GM21825 (cell line): ENCODE results near the gene GHRH.

Experiments used
- ATAC-seq: cut with Tn5 transposase; IDR thresholded peaks from one replicate; pipeline ENCODE4 v1.9.1; 2021; ENCODE audit warnings: mild to moderate bottlenecking, moderate library complexity; ENCODE audit not compliant: unreplicated experiment

The GHRH gene

DNA sequence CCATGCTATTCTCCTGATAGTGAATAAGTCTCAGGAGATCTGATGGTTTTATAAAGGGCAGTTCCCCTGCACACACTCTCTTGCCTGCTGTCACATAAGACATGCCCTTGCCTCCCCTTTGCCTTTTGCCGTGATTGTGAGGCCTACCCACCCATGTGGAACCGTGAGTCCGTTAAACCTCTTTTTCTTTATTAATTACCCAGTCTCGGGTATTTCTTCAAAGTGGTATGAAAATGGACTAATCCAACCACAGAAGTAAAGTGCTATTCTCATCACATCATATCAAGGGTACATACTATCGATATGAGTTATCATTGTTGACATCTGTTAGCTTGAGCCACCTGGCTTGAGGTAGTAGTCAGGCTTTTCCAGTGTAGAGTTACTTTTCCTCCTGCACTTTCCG is 30.1 kb upstream of the GHRH start:
- ATAC-seq = no peak

GRCh38 chr20:37290158-37290810 is 28.7 kb upstream of the GHRH start:
- ATAC-seq = no peak

DNA sequence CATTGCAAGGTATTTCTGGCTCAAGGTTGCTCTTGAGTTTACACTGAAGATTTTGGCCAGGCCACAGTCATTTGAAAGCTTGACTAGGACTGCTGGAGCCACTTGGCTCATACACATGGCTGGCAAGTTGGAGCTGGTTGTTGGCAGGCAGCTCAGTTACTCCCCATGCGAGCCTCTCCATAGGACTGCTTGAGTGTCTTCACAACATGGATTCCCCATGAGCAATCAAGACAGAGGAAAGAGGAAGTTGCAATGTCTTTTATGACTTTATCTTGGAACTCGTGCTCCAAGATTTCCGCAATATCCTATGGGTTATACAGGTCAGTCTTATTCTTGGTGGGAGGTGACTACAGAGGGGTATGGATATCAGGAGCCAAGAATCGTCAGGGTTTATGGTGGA is 26.5 kb upstream of the GHRH start:
- no peak for ATAC-seq

DNA sequence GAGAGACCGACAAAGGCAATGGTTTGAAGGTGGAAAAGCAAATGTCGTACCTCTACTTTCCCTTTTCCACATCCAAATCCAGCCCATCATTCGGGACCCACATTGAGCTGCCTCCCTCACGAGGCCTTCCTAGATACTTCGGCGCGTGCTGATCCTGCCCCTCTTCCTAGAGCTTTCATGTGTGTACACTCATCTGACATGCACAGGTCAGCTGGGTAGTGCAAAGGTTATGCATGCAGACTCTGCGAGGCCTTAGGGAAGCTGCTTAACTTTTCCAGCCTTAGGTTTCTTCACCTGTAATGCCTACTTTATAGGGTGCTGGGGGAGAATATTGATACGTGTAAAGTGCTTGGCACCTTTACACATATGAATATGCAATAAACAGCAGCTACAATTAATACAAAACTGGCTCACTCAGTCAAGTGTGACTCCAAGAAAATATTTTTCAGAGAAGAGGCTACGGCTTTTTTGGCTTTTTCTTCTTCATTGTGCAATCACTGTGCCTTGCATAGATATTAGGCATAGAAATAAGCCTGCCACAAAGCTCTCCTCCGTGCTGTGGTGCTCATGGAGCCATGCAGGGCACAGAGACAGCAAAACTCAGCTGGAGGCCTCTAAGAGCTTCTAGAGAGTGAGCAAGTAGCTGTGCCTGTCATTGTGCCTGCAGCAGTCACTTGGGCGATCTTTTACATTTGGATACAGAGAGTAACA is 24.2 kb upstream of the GHRH start:
- ATAC-seq = no peak

DNA sequence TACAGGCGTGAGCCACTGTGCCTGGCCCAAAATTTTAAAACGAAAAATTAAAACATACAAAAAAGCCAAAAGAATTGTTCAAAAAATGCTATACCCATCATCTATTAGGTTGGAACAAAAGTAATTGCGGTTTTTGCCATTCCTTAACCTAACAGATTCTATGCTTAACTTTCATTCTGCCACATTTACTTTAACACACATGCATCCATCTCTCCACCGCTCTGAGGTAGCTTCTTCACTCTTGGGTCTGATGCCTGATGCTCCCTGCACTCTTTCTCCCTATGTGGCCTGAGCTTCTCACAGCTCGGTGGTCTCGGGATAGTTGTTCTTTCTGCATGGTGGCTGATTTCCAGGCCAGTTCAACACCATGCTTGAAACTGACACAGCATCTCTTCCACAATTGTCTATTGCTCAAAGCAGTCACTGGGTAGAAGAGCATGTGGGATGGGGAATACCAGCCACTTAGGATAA is 23.1 kb upstream of the GHRH start:
- ATAC-seq = no peak

GRCh38 chr20:37283530-37284195 is 22.0 kb upstream of the GHRH start:
- no peak for ATAC-seq

DNA sequence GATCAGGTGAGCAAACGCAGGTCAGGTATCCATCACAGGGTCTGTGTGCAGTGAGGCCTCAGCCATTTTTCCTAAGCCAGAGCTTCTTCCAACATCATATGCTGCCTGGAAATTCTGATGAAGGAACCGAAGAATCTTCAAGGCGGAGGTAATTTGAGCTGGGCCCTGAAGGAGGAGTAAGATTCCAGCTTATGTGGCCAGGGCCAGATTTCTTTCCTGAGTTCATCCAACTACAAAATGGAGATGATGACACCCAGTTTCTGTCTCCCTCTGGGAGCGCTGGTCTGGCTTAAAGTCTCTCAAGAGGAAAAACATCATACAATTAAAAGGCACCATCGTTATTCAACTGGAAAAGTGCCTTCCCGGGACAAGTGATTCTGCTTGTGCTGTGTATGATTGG is 20.9 kb upstream of the GHRH start:
- no peak for ATAC-seq

DNA sequence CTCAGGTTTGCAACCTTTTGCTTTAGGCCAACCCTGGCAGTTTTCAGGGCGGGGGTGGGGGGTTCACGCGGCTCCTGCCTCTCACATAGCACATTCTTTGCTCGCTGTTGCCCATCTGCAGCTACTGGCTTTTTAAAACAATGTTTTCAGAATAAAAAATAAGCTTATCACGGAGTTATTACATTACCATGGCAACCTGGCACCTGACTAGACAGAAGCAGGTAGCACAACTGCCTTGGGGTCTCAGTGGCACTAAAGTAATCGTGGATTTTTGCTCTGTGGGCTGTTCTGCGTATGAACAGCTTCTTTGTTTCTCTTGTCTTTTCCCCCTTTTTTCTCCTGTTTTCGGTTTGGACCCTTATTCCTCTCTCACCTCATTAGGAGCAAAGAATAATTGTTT is 18.8 kb upstream of the GHRH start:
- no peak for ATAC-seq

DNA sequence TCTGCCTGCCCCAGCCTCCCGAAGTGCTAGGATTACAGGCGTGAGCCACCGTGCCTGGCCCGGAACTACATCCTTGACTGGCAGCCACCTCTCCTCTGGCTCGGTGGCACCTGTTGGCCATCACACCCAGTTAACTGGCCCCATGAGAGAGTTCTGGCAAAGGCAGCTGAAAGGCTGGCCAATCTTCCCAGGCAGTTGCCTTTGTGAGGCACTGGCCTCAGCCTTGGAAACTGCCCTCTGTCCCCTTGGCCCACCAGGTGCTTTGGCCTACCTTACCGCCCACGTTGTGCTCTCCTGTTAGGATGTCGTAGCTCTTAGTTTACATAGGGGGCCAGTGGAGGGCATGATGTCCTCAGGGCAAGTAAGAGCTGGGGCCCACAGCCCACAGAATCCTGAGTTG is 18.2 kb upstream of the GHRH start:
- ATAC-seq = no peak

DNA sequence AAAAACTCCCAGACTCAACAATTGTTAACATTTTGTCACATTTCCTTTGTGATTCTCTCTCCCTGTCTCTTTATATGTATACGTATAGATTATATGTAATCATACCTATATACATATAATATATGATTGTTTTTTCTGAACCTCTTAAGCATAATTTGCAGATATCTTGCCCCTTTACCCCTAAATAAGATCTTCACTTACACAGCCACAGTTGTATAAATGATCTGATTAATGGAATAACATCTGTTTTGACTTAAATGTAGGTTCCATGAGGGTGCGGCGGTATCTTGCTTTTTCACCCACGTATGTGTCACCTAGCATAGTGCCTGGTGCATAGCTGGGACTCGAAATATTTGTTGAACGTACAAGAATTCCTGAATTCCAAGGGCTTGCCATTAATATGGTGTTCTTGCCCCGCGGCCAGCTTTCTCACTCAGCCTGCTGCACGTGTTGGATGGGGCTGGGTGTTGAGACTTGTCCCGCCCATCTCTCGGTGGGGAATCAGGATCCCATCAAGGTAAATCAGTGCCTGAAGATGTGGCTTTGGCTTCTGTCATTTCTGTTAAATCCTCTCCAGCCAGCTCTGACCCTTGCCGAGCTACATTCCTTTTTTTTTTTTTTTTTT is 17.5 kb upstream of the GHRH start:
- ATAC-seq = no peak

DNA sequence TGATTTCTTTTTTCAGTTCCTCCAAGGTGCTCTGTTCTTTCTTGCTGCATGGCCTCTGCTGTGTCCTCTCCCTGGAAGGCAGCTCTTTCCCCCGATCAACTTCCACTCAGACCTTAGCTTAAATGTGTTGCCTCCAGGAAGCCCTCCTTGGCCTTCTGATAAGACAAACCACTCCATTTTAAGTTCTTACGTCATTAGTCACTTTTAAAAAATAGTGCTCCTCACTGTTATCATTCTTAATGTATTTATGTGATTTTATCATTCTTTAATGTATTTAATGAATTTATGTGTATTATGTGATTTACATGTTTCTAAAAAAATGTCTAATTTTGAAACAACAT is 15.6 kb upstream of the GHRH start:
- ATAC-seq = no peak

- peak; percentile 63 for ATAC-seq
These were observed 15.1 kb upstream of the GHRH start for GRCh38 chr20:37276494-37277252.

DNA sequence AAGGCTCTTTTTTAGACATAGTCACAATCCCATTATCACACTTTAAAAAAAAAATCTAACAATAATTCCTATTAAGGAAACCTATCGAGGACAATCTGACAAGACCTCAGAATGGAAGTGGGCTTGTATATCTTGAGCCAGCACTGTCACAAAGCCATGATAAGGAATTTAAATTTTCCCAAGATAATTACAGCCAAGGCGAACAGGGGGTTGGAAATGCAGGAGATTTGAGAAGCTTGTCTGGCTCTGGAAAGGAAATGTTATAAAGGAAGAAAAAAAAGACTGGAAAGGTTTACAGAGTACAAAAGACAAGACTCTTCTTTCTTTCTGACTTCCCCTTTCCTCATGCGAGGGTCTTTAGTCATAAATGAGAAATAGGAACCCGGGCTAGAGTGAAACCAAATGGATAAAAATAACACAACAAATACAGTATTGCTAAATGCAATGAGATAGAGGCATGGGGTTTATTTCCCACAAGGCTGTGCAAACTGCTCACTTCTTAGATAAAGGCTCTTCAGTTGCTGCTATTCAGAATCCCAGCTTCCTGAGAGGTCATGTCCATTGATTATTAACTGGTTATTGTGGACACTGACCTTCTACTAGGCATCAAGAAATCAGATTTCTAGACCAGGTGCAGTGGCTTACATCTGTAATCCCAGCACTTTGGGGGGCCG is 13.4 kb upstream of the GHRH start:
- ATAC-seq = no peak

GRCh38 chr20:37273988-37274387 is 12.4 kb upstream of the GHRH start:
- no peak for ATAC-seq

DNA sequence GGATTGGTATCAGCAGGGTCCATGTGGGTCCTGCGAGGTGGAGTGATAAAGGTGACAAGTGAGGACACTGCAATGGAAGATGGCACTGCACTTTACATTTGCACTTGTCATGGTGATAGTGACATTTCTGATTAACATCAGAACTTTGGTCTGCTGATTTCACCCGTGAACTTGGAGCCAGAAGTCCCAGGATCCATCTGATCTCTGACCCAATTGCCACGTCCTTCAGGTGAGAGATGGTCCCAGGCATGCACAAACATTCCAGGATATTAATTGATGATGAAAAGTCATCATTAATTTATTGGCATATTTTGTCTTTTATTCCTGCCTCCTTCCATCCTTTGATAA is 9.8 kb upstream of the GHRH start:
- ATAC-seq = no peak

DNA sequence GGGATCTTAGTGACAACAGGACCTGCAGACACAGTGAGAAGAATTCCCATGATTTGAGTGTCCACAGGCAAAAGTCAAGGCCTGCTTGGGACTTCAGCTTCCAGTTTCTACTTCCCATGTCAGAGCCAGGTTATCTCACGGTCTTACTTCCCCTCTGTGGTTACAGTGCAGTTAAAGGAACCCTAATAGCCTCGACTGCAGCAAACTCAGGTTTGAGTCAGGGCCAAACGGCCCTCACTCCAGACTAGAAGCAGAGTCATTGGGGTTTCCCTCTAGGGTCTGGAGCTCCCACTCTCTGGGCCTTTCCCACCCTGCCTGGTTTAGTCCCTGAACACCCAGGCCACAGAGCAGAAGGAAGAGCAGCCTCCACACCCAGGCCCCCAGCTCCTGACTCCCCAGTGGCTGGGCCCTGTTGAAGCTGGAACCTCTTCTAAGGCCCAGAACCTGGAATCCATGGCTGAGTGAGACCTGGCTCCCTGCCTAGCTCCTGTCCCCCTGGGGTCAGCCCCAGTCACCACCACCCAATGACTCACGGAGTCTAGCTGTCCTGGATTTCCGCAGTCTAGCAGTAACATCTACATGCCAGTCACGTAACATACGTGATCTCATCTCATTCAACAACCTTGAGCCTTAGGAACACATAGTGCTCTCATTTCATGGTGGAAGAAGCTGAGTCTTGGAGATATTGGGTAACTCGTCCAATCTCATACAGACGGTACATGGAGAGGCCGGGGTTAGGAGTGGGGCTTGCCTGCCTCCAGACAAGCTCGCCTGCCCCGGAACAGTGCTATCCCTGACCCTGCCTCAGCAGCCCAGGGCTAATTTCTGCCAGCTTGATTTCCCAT is 9.2 kb upstream of the GHRH start:
- ATAC-seq = peak; percentile 59

DNA sequence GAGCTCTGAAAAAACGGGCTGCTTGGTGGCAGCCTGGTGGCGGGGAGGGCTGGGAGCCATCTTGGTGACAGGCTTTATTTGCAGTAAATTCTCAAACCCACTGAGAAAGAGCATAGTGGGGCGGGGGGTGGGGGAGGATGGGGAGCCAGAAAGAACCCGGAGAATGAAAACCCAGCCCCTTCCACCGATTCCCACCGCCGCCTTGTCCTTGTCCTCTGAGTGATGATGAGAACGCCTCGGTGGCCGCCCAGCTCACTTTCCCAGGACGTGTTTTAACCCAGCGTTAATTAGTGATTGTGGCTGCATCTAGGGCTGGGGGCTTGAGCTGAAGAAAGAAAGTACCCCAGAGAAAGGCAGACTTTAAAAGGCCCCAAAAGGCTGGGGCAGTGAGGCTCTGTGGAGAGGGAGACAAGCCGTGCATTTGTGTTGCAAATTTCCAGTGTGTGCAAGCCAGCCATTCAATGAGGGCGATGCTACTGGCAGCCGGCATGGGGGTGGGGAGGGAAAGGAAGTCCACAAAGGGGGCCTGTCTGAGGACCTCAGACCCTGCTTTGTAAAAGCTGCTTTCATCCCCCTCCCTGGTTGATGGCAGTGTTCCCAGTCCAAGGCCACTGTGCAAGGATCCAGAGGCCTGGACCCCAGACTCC is 6.2 kb upstream of the GHRH start:
- no peak for ATAC-seq

- no peak for ATAC-seq
These were observed 5.5 kb upstream of the GHRH start for GRCh38 chr20:37266940-37267666.

- ATAC-seq = no peak
These were observed 3.5 kb upstream of the GHRH start for GRCh38 chr20:37265152-37265551.
